Psoas muscle (tissue), 8 donors: ENCODE measurements around the gene LIG4. TPM values are rescaled to one million over a fixed set of nuclear protein-coding genes. Genes with fewer than 3 reads are reported as not detected.
A peak's percentile ranks its signal among the peaks of the same experiment; 100 is the strongest.

Experiments
- ATAC-seq, 4 donors: fragments of 200-7000 bp; cut with Tn5 transposase; one replicate each; pipeline ENCODE4 v1.9.1; 2020; ENCODE audit warnings: moderate library complexity in 3 of 4, mild to moderate bottlenecking in 2 of 4
- DNase-seq, 2 donors: peaks; one replicate each; pipeline ENCODE4 v3.0.0-alpha.2; 2020
- H3K27ac ChIP-seq: fragments of 200-600 bp; one replicate; pipeline ENCODE4 v1.8.0; 2022
- H3K27me3 ChIP-seq, 3 donors: fragments of 200-600 bp in 1 of 3; one replicate each; pipeline versions ENCODE4 v1.6.1 to v1.8.0; 2013 to 2022; ENCODE audit warnings: low read length in 2 of 3, mild to moderate bottlenecking in 2 of 3, moderate library complexity in 1 of 3; ENCODE audit not compliant: insufficient read depth in 3 of 3
- H3K36me3 ChIP-seq, 2 donors: fragments of 200-600 bp in 1 of 2; one replicate each; pipeline versions ENCODE4 v1.6.1 to v1.8.0; 2013 to 2022; ENCODE audit warnings: low read depth in 1 of 2, mild to moderate bottlenecking in 1 of 2, moderate library complexity in 1 of 2; ENCODE audit not compliant: insufficient read depth in 1 of 2
- H3K4me1 ChIP-seq: fragments of 200-600 bp; one replicate; pipeline ENCODE4 v1.8.0; 2022
- H3K4me3 ChIP-seq: fragments of 200-600 bp; one replicate; pipeline ENCODE4 v1.8.0; 2022; ENCODE audit warnings: mild to moderate bottlenecking
- H3K9me3 ChIP-seq: fragments of 200-600 bp; one replicate; pipeline ENCODE4 v1.8.0; 2022
- WGBS, 3 donors: extraction: QIAGEN DNeasy Blood & Tissue Kit; methylation state at CpG; one replicate each; pipeline versions ENCODE4 v1.1.6 to v1.1.7; 2013; 5-methylcytosine and 5-hydroxymethylcytosine counted together
- intact Hi-C, 2 donors: fragments of 100-400 bp; cut with DNase I; formaldehyde crosslinking; loops; one replicate each; pipeline versions ENCODE4 v1.11.0 to v1.14.2; 2022
- long read RNA-seq, 2 donors: library from polyadenylated mRNA; unstranded; transcript quantifications; one replicate each; pipeline ENCODE4 v2.0.0, GENCODE V29; 2021
- polyA plus RNA-seq, 3 donors: library from polyadenylated mRNA; stranded (reverse); fragments of 200-250 nt; gene quantifications; one replicate each; pipeline ENCODE4 v1.2.3, GENCODE V29; 2013
- total RNA-seq, 4 donors: library from RNA; stranded (reverse); fragmentation: NEBNext Ultra II Directional in 2 of 4; extraction: Animal tissue kit (Norgen Biotek cat#: 25700) in 2 of 4; gene quantifications; one replicate each; pipeline versions ENCODE4 v1.2.1 to v1.2.4, GENCODE V29; 2021 to 2023
- TF ChIP-seq, protein P1 (sequence below): fragments of 200-600 bp; IDR thresholded peaks from one replicate; pipeline ENCODE4 v1.8.0; 2022; ENCODE audit warnings: antibody characterized with exemption
- donor health status: healthy with polysubstance abuse.
- donor health status: DM: no; HTN: no; CAD: no; lungs with moderate emphysema.
- donor health status: Bipolar disorder and iron deficiency.
- donor health status: healthy.
- donor health status: DM: yes; HTN: yes; CAD: no.
- donor health status: DM: no; HTN: no; CAD: no.
- donor health status: DM: no; HTN: no; CAD: no.
- donor health status: DM: yes; HTN: yes; CAD: no.

The LIG4 gene
- total RNA-seq: 10 to 100 TPM in 3 of 4 donors, 1 to 10 TPM in 1; 8.2 to 15.0 (median 10.6) TPM
- 10 to 100 TPM in 1 of 3 donors, 1 to 10 TPM in 2; 4.6 to 14.4 (median 5.4) TPM for polyA plus RNA-seq
- long read RNA-seq, donor 1, partial matches to known transcripts: 0 of 11 reads
- long read RNA-seq, donor 1, other reads (novel, unspliced or antisense): 8 of 11 reads
- long read RNA-seq, donor 2, full-length matches to known transcripts: 11 of 24 reads
- long read RNA-seq, donor 2, partial matches to known transcripts: 0 of 24 reads
- long read RNA-seq, donor 2, other reads (novel, unspliced or antisense): 13 of 24 reads

DNA sequence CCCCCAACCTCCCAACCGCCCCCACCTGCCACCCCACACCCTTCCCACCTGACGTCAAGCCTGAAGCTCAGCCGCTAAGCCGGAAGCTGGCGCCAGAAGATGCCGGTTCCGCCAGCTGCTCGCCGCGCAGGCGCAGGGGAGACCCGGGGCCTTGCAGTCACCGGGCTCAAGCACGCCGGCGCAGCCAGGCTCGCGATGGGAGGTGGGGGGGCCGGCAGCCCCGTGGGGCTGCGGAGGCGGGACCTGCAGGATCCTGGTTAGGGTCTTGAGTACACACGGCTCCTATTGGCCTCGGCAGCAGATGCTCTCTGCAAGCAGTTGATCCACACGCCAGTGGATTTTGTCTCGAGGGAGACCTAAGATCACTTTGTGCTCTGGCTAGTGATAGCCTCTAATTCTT lies at the start of gene LIG4:
Gene LIG4, minus strand, starts transcription at position 101 of the 400 bp plus-strand sequence. CDS start 4,268 bp downstream, outside the sequence.
- DNase-seq (peak; percentile 93 to 97), ATAC-seq (peak; percentile 81 to 86 (median 82))
- Histone ChIP-seq H3K27me3 (no peaks in the 10 kb centered on the region), H3K36me3 (peaks cover 0 to 7% of the 10 kb centered on the region in 2 donors), H3K4me1 (peaks cover 30% of the 10 kb centered on the region), H3K27ac (peak within 1 kb of the TSS; percentile 94), H3K9me3 (no peaks in the 10 kb centered on the region), H3K4me3 (peak within 1 kb of the TSS; percentile 61)
- WGBS, 3 donors: 0 to 1% (median 1%) methylated on average over 13 to 26 of the region's 26 CpGs
- TF ChIP-seq, protein P1, sequence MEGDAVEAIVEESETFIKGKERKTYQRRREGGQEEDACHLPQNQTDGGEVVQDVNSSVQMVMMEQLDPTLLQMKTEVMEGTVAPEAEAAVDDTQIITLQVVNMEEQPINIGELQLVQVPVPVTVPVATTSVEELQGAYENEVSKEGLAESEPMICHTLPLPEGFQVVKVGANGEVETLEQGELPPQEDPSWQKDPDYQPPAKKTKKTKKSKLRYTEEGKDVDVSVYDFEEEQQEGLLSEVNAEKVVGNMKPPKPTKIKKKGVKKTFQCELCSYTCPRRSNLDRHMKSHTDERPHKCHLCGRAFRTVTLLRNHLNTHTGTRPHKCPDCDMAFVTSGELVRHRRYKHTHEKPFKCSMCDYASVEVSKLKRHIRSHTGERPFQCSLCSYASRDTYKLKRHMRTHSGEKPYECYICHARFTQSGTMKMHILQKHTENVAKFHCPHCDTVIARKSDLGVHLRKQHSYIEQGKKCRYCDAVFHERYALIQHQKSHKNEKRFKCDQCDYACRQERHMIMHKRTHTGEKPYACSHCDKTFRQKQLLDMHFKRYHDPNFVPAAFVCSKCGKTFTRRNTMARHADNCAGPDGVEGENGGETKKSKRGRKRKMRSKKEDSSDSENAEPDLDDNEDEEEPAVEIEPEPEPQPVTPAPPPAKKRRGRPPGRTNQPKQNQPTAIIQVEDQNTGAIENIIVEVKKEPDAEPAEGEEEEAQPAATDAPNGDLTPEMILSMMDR: no peak
- intact Hi-C loops: no loop called here

- H3K36me3 ChIP-seq: no peaks in the 10 kb centered on the region
- intact Hi-C loops: loop anchor here in 1 of 2 donors (5.0 kb wide), 1 partner anchor 214 kb away; no protein-coding TSS in a partner anchor
- DNase-seq: no peak
- H3K27ac ChIP-seq: no peak overlapping the region
- H3K27me3 ChIP-seq: no peaks in the 10 kb centered on the region
- H3K9me3 ChIP-seq: no peaks in the 10 kb centered on the region
- ATAC-seq: no peak
- TF ChIP-seq, protein P1: no peak
- 87 to 96% (median 93%) methylated on average over 9 of the region's 9 CpGs for WGBS, 3 donors
- no peak overlapping the region for H3K4me3 ChIP-seq
- H3K4me1 ChIP-seq: no peaks in the 10 kb centered on the region
Measured at GRCh38 chr13:108263621-108264355, 48.5 kb upstream of the LIG4 start.

DNA sequence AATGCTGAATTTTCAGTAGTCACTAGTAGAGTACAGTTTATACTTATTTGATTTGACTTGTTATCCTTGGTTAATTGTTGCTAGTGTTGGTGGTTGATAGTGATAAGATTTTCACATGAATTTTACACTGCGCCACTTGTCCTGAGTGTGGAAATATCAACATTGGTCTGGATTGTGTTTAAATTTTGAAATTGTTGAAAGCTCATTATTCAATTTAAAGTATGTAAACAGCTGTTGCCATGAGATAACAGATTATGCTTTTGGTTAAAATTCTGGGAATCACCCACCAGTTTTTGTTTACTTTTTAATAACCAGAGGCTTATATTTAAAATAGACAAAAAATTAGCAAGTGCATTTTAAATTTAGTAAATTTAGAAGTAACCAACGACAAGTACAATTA lies 41.9 kb upstream of the LIG4 start:
- no peaks in the 10 kb centered on the region for H3K27me3 ChIP-seq
- no peak for ATAC-seq
- no peak overlapping the region for H3K27ac ChIP-seq
- TF ChIP-seq, protein P1: no peak
- no peak for DNase-seq
- 62 to 66% (median 63%) methylated on average over 2 of the region's 2 CpGs for WGBS, 3 donors
- H3K4me3 ChIP-seq: no peak overlapping the region
- peaks cover 6% of the 10 kb centered on the region for H3K9me3 ChIP-seq
- no peaks in the 10 kb centered on the region for H3K4me1 ChIP-seq
- H3K36me3 ChIP-seq: no peaks in the 10 kb centered on the region
- intact Hi-C loops: no loop called here

GRCh38 chr13:108249150-108249549 lies 33.8 kb upstream of the LIG4 start:
- Histone ChIP-seq H3K4me1 (no peaks in the 10 kb centered on the region), H3K27ac (no peak overlapping the region), H3K9me3 (peaks cover 22% of the 10 kb centered on the region), H3K4me3 (no peak overlapping the region), H3K36me3 (no peaks in the 10 kb centered on the region), H3K27me3 (no peaks in the 10 kb centered on the region)
- WGBS, 3 donors: 71 to 72% (median 71%) methylated on average over 4 of the region's 4 CpGs
- intact Hi-C loops: no loop called here
- ATAC-seq: no peak
- TF ChIP-seq, protein P1: no peak
- no peak for DNase-seq
